BLaER1 (cell line): ENCODE data around the gene NR1H2.

ENCODE experiments used
- H3K27ac ChIP-seq: shearing (Covaris generic); formaldehyde crosslinking; 2 replicates; pipeline ENCODE4 v1.8.1; 2022
- H3K27me3 ChIP-seq: shearing (Covaris generic); formaldehyde crosslinking; 2 replicates; pipeline ENCODE4 v1.8.1; 2022
- H3K36me3 ChIP-seq: shearing (Covaris generic); formaldehyde crosslinking; 2 replicates; pipeline ENCODE4 v1.8.1; 2022
- H3K4me1 ChIP-seq: shearing (Covaris generic); formaldehyde crosslinking; 2 replicates; pipeline ENCODE4 v1.8.1; 2022
- H3K4me2 ChIP-seq: shearing (Covaris generic); formaldehyde crosslinking; 2 replicates; pipeline ENCODE4 v1.8.1; 2022
- H3K4me3 ChIP-seq: shearing (Covaris generic); formaldehyde crosslinking; 2 replicates; pipeline ENCODE4 v1.8.1; 2022
- H3K9ac ChIP-seq: shearing (Covaris generic); formaldehyde crosslinking; 2 replicates; pipeline ENCODE4 v1.8.1; 2022
- H3K9me3 ChIP-seq: shearing (Covaris generic); formaldehyde crosslinking; 2 replicates; pipeline ENCODE4 v1.8.1; 2022
- H4K20me1 ChIP-seq: shearing (Covaris generic); formaldehyde crosslinking; 2 replicates; pipeline ENCODE4 v1.8.1; 2022
- Cebpa-rat ChIP-seq: shearing (Covaris generic); IDR thresholded peaks from 2 replicates; pipeline ENCODE4 v1.8.1; 2022

NR1H2 gene

GRCh38 chr19:50431343-50432220 lies 55.3 kb downstream of the NR1H2 start:
- Histone ChIP-seq H3K27me3 (no peaks in the 10 kb centered on the region), H3K4me3 (peak overlapping the region; percentile 66), H3K4me2 (peak overlapping the region; percentile 90), H3K9me3 (no peaks in the 10 kb centered on the region), H3K4me1 (peaks cover 88% of the 10 kb centered on the region), H3K9ac (peak overlapping the region; percentile 75), H3K36me3 (no peaks in the 10 kb centered on the region), H4K20me1 (peaks cover 9% of the 10 kb centered on the region; the same call in 1 of the 2 replicates), H3K27ac (peak overlapping the region; percentile 79)
- no peak for TF ChIP-seq Cebpa-rat

GRCh38 chr19:50432221-50433028 lies 56.2 kb downstream of the NR1H2 start, which contains the start of gene MYBPC2:
Gene MYBPC2, plus strand, starts transcription at chr19:50432892. Its CDS starts 62 bp downstream, at chr19:50432954.
- no peak for TF ChIP-seq Cebpa-rat
- Histone ChIP-seq H3K4me2 (peak within 1 kb of the TSS; percentile 90), H3K27ac (peak within 1 kb of the TSS; percentile 79), H4K20me1 (peaks cover 9% of the 10 kb centered on the region; the same call in 1 of the 2 replicates), H3K27me3 (no peaks in the 10 kb centered on the region), H3K9me3 (no peaks in the 10 kb centered on the region), H3K4me3 (peak within 1 kb of the TSS; percentile 66), H3K36me3 (no peaks in the 10 kb centered on the region), H3K4me1 (peaks cover 90% of the 10 kb centered on the region), H3K9ac (peak within 1 kb of the TSS; percentile 75)
